NCI-H146 treated with DMSO at 0.1 percent for 48 hours (cell line): Measurements from ENCODE around the gene GALNT9.
"Not testable (repeated sequence)": the region's sequence is repeated elsewhere in the genome, so short reads cannot be mapped to it uniquely, and the experiment has no call there.

Source experiments
- DNase-seq: peaks from one replicate; lab custom pipeline; 2025; ENCODE audit not compliant: unreplicated experiment; lab: John Stamatoyannopoulos, UW

Gene GALNT9

DNA sequence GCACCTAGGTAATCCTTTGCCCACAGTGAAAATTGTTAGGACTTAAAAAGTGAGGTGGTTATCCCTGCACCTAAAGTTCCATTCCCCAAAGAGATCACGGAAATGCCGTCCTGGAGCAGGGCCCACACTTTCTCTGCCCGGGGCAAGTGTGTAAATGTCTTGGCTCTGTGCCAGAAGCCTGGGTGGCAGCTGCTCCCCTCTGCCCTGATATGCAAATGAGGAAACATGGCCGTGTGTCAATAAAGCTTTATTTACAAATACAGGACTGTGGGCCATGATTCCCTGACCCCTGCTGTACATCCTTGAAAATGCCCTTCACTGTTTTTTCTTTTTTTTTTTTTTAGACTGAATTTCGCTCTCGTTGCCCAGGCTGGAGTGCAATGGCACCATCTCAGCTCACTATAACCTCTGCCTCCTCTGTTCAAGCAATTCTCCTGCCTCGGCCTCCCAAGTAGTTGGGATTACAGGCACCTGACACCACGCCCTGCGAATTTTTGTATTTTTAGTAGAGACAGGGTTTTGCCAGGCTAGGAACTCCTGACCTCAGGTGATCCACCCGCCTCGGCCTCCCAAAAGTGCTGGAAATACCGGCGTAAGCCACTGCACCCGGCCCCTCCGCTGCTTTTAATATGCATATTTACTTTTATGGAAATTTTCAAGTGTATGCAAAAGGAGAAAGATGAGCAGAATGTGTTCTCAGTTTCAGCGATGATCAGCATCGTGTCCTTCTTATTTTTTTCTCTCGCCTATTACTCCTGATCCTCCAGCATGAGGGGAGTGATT is 75.5 kb downstream of the GALNT9 start:
- no peak for DNase-seq

DNA sequence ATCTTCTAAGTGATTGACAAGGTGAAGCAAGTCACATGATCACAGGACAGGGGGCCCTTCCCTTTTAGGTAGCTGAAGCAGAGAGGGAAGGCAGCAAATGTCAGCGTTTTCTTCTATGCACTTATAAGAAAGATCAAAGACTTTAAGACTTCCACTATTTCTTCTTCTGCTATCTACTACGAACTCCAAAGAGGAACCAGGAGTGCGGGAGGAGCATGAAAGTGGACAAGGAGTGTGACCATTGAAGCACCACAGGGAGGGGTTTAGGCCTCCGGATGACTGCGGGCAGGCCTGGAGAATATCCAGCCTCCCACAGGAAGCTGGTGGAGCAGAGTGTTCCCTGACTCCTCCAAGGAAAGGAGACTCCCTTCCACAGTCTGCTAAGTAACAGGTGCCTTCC is 76.4 kb downstream of the GALNT9 start:
- DNase-seq: not testable (repeated sequence)

- no peak for DNase-seq
Measured at GRCh38 chr12:132251741-132252490, 77.5 kb downstream of the GALNT9 start.

- no peak for DNase-seq
Measured at GRCh38 chr12:132251310-132251709, 78.1 kb downstream of the GALNT9 start.

DNA sequence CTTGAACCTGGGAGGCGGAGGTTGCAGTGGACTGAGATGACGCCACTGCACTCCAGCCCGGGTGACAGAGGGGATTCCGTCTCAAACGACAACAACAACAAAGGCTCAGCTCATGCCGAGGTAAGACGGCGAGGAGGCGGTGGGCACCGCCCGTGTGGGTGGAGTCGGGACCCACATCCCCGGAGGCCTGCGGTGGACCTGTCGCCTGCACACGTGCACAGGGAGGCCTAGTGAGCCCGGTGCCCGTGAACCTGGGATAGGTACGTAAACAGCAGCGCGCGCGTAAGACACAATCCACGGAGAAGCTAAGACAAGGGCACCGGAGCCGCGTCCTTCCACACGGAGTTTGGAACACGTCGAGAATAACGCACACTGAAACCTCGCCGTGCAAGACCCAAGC is 78.7 kb downstream of the GALNT9 start:
- no peak for DNase-seq

DNA sequence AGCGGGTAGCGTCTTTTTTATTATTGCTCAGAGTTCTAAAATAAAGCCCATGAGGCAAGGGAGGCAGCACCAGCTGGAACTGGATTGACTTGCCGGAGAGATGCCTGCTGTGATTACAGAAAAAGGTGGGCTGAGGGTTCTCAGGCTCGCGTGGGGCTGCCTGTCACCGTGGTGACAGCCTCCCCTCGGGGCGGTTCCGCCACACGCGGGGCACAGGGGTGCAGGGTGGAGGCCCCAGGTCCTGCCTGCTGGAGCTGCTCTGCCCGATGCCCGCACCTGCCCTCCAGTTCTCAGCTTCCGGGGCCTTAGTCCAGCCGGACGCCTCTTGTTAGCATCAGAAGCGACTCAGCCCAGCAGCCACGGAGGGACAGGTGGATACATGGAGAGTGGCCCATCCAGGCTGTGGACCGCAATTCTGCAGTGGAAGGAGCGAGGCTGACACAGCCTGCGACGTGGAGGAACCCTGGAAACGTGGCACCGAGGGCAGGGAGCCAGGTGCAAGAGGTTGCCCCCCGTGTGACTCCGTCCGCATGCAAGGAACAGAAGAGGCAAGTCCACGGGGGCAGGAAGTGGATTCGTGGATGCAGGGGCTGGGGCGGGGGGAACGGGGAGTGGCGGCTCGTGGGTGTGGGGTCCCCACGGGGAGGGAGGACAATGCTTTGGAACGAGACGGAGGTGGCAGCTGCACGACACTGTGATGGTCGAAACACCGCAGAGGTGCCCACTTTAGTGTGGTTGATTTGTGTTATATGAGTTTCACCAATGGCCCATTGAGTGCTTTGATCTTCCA is 79.5 kb downstream of the GALNT9 start:
- DNase-seq: no peak

DNA sequence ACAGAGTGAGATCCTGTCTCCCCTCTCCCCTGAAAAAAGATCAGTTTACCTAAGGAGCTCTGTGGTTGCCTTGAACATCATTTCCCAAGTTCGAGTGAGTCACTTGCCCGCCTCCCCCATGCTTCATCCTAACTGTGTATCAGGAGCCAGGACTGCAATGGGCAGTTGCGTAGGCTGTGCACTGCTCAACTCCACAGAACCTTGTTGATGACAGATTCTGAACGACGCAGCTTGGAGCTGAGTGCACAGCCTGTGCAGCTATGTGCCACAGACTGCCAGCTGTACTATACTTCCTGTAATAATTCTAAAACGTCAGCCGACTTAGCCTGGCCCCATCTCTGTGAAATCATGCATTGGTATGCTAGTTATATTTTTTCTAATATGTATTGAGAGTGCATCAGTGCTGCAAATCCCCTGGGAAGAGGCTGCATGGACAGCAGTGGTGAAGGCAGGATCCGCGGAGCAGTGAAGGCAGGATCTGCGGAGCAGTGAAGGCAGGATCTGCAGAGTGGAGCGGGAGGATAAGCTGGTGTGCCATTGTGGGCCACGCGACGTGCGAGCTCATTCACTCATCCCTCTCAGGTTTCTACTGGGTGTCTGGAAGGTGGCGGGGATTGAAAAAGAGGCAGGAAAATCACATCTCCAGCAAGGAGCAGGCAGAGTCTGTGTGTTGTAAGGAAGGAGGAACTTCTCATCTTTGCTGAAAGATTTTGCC is 80.8 kb downstream of the GALNT9 start:
- DNase-seq: no peak

DNA sequence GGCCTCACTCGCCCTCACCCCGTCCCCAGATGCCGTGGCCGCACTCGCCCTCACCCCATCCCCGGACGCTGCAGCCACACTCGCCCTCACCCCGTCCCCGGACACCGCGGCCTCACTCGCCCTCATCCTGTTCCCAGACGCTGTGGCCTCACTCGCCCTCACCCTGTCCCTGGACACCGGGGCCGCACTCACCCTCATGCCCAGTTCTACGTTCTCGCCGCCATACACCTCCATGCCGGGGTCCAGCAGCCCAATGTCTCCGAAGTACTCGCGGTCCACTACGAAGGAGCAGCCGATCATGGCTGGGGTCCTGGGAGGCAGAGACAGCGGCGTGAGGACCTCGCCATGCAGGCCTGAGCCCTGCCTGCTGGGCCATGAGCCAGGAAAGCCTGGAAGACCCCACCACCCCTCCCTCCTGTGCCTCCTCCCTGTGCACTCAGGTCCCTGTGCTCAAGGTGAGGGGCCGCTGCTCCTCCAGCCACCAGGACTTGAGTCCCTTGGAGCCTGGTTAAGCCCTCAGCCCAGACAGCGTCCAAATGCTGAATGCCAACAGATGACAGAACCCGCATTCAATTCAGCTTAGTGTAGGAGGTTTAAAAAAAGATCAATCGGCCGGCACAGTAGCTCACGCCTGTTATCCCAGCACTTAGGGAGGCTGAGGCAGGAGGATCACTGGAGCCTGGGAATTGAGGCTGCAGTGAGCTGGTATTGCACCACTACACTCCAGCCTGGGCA is 81.5 kb downstream of the GALNT9 start:
- DNase-seq: no peak

GRCh38 chr12:132246997-132247717 is 82.2 kb downstream of the GALNT9 start:
- DNase-seq: no peak

DNA sequence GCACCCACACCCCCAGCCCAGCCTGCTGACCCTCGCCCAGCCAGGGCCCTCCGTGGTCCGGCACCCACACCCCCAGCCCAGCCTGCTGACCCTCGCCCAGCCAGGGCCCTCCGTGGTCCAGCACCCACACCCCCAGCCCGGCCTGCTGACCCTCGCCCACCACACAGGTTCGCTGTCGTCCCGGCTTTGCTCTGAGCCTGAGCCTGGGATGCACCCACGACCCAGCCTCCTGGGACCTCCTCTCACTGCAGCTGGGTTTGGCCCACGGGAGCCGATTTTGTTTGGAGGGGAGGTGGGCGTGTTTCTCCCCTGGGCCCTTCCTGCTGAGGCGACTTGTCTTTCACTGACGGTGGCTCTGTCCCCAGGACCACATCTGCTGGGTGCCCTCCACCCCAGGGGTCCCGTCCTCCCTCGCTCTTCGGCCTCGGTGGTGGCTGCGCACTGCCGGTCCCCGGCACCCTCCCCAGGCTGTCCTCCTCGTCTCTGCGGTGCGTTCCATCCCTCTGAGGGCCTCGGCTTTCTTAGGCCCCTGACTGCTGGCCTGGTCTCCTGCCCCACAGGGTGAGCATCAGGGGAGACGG is 83.8 kb downstream of the GALNT9 start:
- DNase-seq: no peak

DNA sequence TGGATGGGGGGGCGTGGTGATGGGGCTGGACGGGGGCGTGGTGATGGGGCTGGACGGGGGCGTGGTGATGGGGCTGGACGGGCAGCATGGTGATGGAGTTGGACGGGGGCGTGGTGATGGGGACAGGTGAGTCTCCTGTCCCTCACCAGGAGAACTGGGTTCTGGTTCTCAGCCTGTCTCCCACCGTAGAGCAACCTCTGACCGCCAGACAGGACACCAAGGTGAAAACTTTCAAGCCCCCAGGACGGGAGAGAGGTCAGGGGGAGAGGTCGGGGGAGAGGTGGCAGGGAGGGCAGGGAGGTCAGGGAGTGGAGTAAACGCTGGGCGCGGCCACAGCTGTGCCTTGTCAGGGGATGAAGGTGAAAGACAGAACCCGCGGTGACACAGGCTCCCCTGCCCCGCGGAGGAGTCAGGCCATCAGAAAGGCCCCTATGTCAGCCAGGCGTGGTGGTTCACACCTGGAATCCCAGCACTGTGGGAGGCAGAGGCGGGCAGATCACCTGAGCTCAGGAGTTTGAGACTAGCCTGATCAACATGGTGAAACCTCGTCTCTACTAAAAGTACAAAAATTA is 84.6 kb downstream of the GALNT9 start:
- DNase-seq: no peak

DNA sequence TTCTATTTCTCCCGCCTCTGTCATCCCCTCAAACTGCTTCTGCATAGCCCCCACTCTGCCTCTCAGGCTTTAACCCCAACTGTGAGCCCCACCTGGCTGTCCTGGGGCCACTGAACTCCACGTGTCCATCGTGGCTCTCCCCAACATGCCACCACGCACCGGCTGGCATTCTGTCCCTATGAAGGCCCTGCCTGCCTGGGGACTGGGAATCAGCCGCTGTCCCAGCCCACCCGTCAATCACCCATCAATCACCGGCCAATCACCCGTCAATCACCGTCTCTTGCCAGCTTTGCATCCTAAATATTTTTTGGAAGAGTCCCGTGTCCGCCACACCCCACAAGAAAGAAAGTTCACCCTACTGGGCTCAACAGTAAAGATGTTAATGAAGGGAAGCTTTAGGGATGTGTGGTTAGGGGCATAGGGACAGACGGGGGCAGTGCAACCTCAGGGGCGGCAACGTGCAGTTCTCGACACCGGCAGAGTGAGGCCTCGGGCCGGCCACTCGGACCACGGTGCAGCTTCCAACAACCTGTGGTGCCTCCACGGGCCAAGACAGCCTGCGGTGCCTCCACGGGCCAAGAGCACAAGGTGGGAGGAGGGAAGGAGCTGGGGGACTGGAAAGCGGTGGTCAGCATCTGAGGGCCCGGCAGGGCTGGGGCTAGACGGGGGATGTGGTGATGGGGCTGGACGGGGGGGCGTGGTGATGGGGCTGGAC is 85.6 kb downstream of the GALNT9 start:
- DNase-seq: no peak

DNA sequence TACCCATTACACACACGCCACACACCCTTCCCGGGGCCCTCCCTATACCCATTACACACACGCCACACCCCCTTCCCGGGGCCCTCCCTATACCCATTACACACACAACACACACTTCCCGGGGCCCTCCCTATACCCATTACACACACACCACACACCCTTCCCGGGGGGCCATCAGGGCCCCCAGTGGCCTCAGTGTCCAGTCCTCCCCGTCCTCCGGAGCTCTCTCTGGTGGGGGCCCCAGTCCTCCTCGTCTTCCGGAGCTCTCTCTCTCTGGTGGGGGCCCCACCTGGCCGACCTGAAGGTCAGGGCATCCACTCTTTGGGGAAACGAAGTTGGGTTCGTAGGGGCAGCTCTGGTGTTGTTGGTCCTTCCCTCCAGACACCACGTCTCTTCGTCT is 86.2 kb downstream of the GALNT9 start:
- DNase-seq: not testable (repeated sequence)

DNA sequence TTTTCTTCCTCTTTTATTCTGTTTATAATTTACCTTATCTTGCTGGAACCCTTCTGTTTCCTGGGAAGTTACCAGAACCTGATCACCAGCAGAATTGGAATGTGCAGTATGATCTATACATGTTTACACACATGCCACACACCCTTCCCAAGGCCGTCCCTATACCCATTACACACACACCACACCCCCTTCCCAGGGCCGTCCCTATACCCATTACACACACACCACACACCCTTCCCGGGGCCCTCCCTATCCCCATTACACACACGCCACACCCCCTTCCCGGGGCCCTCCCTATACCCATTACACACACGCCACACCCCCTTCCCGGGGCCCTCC is 88.8 kb downstream of the GALNT9 start:
- DNase-seq: not testable (repeated sequence)

GRCh38 chr12:132239796-132240668 is 89.4 kb downstream of the GALNT9 start:
- DNase-seq: no peak

DNA sequence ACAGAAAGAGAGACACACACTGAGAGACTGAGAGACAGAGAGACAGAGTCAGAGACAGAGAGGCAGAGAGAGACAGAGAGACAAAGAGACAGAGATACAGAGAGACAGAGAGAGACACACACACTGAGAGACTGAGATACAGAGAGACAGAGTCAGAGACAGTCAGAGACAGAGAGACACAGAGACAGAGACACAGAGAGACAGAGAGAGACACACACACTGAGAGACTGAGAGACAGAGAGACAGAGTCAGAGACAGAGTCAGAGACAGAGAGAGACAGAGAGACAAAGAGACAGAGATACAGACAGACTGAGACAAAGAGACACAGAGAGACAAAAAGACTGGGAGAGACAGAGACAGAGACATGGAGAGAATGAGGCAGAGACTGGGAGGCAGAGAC is 90.0 kb downstream of the GALNT9 start:
- DNase-seq: no peak

DNA sequence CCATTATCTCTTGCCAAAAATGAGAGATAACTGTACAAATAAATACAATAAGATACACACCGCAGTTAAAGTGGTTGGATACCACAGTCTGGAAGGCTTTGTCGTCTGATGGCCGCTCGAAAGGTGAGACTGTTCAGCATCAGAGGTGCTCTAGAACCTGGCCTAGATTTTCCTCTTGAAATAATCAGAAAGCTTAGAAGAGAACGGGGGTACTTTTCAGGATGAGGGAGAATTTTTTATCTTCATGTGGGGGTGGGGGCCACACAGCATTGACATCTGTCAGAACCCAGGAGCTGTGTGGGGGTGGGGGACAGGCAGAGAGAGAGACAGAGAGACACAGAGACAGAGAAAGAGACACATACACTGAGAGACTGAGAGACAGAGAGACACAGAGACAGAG is 90.5 kb downstream of the GALNT9 start:
- DNase-seq: no peak

DNA sequence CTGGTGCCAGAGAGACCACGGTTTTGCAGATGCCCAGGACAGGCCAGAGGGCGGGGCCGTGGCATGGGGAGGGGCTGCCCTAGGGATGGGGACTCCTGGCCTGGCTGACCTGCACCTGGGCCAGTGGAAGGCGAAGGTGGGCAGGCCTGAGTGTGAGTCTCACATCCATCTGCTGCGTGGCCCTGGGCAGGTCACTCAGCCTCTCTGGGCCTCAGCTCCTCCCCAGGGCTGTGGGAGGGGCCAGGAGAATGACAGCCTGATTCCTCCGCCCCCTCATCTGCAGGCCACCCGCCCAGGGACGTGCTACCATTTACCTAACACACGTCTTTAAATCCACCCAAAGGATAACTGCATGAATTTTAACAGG is 90.9 kb downstream of the GALNT9 start:
- DNase-seq: no peak
